Posterior cingulate gyrus (tissue), 11 donors: Measurements from ENCODE around the gene GINS2.

ENCODE experiments used
- DNase-seq, 10 donors: peaks; one replicate each; pipeline versions ENCODE4 v3.0.0 to v3.0.0-alpha.2; 2020 to 2021; ENCODE audit warnings: mixed read lengths in 3 of 10
- intact Hi-C: fragments of 100-400 bp; cut with DNase I; formaldehyde crosslinking; loops from one replicate; pipeline ENCODE4 v1.15.1; 2023

Gene GINS2

GRCh38 chr16:85717393-85718152 is 28.8 kb upstream of the GINS2 start:
- intact Hi-C loops = loop anchor here (1.0 to 10.0 kb wide), 3 partner anchors 58 to 471 kb away; no protein-coding TSS in a partner anchor
- DNase-seq = peak in 8 of 10 donors; percentile 49 to 91 (median 69)

DNA sequence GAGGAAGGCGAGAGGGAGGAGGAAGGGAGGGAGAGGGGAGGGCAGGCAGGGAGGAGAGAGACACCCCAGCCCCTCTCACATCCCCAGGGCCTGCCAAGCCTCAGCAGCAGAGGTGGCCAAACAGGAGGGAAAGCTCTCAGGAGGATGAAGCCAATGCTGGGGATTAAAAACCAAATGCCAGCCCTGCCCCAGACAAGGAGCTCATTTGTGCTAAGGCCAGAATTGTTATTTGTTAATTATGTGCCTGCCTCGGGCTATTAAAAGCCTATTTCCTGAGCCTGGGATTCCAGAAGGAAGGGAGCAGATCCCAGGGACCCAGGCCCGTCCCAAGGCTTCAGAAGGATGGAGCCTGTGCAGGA is 27.9 kb upstream of the GINS2 start:
- intact Hi-C loops = loop anchor here (10.0 kb wide), 1 partner anchor 442 kb away; no protein-coding TSS in a partner anchor
- peak in 2 of 10 donors; percentile 20 to 40 for DNase-seq

GRCh38 chr16:85716022-85716679 is 27.4 kb upstream of the GINS2 start:
- no peak for DNase-seq
- intact Hi-C loops = loop anchor here (10.0 kb wide), 1 partner anchor 441 kb away; no protein-coding TSS in a partner anchor

DNA sequence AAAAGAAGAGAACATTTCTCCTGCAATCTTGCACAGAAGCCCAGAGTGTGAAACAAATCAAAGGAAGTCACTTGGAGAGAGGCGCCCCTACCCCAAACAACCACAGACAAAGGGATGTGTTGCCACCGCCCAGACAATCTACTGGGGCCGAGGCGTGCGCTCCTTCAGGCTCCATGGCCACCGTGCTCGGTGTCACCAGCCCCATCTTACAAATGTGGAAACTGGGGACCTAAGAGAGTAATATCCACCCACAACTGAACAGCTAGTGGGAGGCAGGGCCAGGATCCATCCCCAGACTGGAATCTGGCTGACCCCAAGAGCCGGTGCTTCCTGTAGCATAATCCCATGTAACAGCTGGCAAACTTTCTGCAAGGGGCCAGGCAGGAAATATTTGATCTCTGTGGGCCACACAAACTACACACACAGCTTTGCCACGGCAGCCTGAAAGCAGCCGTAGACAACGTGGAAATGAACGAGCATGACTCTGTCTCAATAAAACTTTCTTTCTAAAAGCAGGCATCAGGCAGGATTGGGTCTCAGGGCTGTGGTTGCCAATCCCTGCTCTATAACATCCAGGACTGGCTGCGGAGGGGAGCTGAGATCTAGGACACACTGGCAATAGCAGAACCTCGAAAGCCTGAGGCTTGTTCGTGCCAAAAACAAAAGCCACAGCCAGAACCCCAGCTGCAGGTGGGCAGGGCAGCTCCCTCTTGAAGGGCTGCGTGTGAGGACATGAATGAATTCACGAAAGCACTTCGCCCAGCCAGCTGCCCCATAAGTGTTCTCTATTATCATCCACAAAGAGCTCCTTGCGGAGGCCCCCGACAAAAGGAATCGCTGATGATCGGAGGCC is 26.6 kb upstream of the GINS2 start:
- peak in 2 of 10 donors; percentile 17 for DNase-seq
- intact Hi-C loops = loop anchor here (10.0 kb wide), 1 partner anchor 441 kb away; no protein-coding TSS in a partner anchor

DNA sequence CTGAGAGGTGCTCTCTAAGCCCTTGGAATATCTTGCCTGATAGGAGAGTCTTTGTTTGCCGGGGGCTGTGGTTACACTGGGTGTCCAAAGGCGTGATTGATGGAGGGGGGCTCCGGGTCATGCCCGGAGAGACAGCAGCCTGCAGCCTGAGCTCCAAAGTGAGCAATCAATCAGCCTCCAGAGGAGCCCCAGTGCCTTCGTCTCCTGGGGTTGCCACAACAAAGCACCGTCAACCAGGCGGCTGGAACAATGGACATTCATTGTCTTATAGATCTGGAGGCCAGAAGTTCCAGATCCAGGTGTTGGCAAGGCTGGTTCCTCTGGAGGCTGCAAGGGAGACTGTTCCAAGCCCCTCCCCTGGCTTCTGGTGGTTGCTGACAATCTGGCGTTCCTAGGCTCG is 24.0 kb upstream of the GINS2 start:
- intact Hi-C loops = loop anchor here (10.0 kb wide), 1 partner anchor 438 kb away; no protein-coding TSS in a partner anchor
- no peak for DNase-seq

DNA sequence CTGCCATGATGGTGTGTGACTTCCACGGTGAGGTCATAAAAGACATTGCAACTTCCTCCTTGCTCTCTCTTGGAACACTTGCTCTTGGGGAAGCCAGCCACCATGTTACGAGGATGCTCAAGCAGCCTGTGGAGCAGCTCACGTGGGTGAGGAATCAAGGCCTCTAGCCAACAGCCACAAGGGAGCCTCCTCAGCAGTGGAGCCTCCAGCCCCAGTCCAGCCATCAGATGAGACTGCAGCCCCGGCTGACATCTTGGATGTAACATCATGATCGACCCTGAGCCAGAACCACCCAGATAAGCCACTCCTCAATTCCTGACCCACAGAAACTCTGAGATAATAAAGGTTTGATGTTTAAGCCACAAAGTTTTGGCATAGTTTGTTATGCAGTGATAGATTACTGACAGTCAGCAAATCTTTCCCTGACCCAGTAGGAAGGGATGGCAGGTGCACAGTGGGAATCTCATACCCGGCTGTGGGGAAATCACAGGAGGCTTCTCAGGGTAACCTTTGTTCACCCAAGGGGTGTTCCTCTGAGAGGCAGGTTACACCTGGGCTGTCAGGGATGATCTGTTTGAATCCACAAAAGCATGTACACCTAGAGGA is 23.3 kb upstream of the GINS2 start:
- DNase-seq = no peak
- intact Hi-C loops = loop anchor here (10.0 kb wide), 1 partner anchor 437 kb away; no protein-coding TSS in a partner anchor

DNA sequence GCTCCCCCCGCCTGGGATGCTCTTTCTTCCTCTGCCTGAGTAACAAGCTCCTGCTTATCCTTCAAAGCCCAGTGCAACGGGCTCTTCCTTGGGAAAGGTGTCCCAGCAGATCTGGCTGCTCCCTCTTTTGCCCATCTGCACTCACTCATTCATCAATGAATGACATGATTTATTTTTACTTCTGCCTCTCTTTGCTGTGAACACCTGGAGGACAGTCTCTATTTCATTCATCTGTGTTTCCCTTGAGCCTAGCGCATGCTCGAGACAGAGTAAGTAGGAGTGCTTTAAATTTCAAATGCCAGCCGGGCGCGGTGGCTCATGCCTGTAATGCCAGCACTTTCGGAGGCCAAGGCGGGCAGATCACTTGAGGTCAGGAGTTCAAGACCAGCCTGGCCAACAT is 22.0 kb upstream of the GINS2 start:
- DNase-seq = no peak
- intact Hi-C loops = loop anchor here (10.0 kb wide), 1 partner anchor 436 kb away; no protein-coding TSS in a partner anchor

DNA sequence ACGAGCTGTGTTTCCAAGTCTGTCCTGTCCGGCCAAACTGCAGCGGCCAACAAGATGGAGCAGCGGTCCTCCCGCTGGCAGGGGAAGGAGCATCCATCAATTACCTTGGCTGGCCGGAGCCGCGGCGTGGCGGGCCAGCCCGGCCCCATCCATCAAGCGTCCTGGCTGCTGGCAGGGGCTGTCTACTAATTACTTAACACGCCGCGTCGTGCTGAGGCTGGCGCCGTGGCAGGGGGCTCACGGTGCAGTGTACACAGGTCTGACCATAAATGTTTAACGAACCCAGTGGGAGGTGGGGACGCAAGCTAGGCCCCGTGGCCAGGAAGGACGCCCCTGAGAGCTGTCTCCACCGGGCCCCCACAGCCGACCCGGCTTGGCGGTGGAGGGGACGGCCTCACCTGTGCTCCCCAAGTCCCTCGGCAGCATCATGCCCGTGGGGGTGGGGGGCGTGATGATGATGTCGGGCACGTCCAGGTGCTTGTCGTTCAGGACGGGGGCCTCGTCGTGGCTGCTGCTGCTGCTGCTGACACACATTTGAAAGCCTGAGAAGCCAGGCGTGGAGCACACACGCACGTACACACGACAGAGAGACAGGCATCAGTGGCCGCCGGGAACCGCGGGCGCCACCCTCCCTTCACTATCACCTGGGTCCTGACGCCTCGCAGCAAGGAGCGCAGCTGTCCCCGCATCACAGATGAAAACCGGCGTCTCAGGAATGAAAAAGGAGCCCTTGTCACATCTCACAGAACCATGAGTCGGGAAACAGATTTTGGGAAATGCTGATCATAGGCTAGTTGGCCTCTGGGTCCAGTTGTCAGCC is 21.2 kb upstream of the GINS2 start:
- no peak for DNase-seq
- intact Hi-C loops = loop anchor here (10.0 kb wide), 1 partner anchor 435 kb away; no protein-coding TSS in a partner anchor

DNA sequence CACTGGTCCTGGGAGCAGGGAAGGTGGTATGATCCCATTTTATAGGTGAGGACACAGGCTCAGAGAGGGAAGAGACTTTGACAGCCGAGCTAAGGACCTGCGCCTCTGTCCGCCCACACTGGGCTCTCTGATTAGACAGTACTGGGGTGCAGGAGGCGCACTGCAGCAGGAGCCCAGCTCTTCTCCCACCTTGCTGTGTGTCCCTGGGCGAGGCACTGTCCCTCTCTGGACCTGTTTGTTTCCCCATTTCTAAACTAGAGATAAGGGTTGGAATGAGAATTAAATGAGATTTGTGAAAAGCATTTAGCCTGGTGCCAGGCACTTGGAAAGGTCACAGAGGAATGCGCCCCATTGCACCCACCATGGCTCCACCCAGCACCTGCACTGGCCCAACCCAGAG is 19.6 kb upstream of the GINS2 start:
- intact Hi-C loops = no loop called here
- no peak for DNase-seq

- no peak for DNase-seq
- intact Hi-C loops = no loop called here
Observed at GRCh38 chr16:85707528-85708095, 18.9 kb upstream of the GINS2 start.

DNA sequence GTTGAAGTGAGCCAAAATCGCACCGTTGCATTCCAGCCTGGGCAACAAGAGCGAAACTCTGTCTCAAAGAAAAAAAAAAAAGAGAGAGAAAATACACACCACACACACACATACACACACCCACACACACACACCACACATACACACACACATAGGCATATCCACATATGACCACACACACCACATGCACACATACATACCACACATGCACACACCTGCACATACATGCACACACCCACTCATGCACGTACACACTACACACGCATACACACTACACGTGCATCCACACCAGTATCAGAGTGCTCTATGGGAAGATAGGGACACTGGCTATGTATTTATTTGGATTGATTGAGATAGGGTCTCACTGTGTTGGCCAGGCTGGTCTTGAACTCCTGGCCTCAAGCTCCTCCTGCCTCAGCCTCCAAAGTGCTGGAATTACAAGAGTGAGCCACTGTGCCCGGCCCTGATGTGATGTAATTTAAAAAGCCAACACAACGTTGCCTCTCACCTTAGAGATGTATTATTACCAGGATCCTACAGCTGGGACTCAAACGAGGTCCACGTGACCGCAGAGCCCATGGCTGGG is 17.8 kb upstream of the GINS2 start:
- intact Hi-C loops = no loop called here
- no peak for DNase-seq

DNA sequence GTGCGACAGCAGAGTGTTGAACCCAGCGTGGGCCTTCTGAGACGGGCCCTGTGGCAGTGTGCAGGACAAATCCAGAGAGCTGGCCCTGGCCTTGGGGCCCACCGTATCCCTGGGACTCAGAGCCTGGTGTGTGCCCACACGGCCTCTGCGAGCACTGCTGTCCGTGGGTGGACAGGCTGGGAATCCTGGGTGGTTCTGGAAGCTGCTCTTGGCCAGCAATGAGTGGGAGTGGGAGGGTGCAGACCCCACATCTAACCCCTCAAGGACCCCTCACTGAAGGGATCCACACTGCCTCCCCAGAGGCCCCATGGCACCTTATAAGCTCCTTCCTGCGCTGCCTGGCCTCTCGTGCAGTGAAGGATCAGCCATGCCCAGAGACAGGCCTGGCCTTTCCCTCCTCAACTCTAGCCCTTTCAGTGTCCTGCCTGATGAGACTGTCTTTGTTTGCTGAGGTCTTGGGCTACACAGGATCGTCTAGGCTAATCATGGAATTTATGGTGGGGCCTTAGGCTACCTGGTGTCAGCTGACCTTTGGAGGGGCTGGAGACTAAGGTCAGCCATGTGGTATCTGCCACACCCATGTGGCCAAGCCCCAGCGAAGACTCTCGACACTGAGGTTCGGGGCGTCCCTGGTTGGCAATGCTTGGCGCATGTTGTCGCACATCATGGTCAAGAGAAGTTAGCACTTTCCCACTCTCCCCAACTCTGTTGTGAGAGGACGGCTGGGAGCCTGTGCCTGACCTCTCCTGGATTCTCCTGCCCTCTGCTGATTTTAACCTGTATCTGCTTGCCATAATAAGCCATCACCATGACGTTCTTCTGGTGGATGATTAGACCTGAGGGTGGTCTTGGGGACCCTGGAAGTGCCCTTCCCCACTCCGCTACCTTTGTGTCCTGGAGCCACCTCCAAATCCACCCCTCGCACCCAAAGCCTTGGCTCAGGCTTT is 16.4 kb upstream of the GINS2 start:
- no peak for DNase-seq
- intact Hi-C loops = no loop called here

- intact Hi-C loops = no loop called here
Observed at GRCh38 chr16:85704011-85704410, 15.3 kb upstream of the GINS2 start.

DNA sequence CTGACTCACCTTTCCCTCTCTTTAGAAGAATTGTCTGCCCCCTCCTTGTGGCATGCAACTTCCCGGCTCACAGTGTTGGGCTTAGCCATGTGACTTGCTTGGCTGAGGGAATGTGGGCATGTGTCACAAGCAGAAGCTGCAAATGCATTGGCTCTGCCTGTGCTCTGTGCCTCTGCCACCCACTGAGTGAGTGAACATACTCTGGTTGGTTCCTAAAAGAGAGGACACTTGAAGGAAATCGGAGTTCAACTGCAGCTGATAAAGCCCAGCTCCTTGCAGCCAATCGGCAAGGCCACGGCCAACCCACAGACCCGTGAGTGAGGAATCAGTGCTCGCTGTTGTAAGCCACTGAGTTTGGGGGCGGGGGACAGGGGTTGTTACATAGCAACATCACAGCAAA is 10.9 kb upstream of the GINS2 start:
- peak in 8 of 10 donors; percentile 48 to 94 (median 66) for DNase-seq
- intact Hi-C loops = no loop called here

More at GRCh38 chr16:85704011-85704410, 15.3 kb upstream of the GINS2 start:
- DNase-seq = no peak

- intact Hi-C loops = no loop called here
- DNase-seq = no peak
Observed at GRCh38 chr16:85698935-85699558, 10.3 kb upstream of the GINS2 start.

GRCh38 chr16:85698459-85698891 is 9.7 kb upstream of the GINS2 start:
- DNase-seq = peak in 1 of 10 donors; percentile 59
- intact Hi-C loops = no loop called here

DNA sequence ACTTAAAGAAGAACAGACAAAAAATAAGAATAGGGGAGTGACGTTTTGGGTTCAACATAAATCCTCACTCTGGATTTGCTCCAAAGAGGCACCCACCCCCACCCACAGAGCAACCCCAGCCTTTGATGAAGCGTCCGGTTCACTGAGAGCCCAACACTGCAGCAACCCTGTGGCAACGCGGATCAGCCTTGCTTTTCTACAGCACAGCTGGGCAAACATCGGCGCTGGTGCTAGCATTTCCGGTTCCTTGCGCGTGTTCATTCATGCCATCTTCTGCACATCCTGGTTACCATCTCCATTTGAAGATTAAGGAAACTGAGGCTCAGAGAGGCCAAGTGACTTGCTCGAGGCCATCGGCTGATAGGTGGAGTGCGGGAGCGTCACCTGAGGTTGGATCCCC is 8.7 kb upstream of the GINS2 start:
- peak in 1 of 10 donors; percentile 31 for DNase-seq
- intact Hi-C loops = no loop called here
